Upper lobe of right lung (tissue), 1 donor: ENCODE data around the gene HSPA6. TPM values are rescaled to one million over a fixed set of nuclear protein-coding genes. Genes with fewer than 3 reads are reported as not detected.
"Not testable (repeated sequence)": the region's sequence is repeated elsewhere in the genome, so short reads cannot be mapped to it uniquely, and the experiment has no call there.

Source experiments
- ATAC-seq: fragments of 200-7000 bp; cut with Tn5 transposase; one replicate; pipeline ENCODE4 v1.9.1; 2020; ENCODE audit warnings: mild to moderate bottlenecking, moderate library complexity
- DNase-seq: peaks from one replicate; pipeline ENCODE4 v3.0.0-alpha.2; 2020
- H3K27ac ChIP-seq: fragments of 200-600 bp; one replicate; pipeline ENCODE4 v1.8.0; 2022
- H3K27me3 ChIP-seq: fragments of 200-600 bp; one replicate; pipeline ENCODE4 v1.8.0; 2022; ENCODE audit warnings: mild to moderate bottlenecking
- H3K36me3 ChIP-seq: fragments of 200-600 bp; one replicate; pipeline ENCODE4 v1.8.0; 2022
- H3K4me1 ChIP-seq: fragments of 200-600 bp; one replicate; pipeline ENCODE4 v1.8.0; 2022
- H3K4me3 ChIP-seq: fragments of 200-600 bp; one replicate; pipeline ENCODE4 v1.8.0; 2022; ENCODE audit warnings: mild to moderate bottlenecking
- H3K9me3 ChIP-seq: fragments of 200-600 bp; one replicate; pipeline ENCODE4 v1.8.0; 2022
- intact Hi-C: fragments of 100-400 bp; cut with DNase I; formaldehyde crosslinking; loops from one replicate; pipeline ENCODE4 v1.11.0; 2022
- total RNA-seq: library from RNA; stranded (reverse); fragmentation: NEBNext Ultra II Directional; extraction: Animal tissue kit (Norgen Biotek cat#: 25700); gene quantifications from one replicate; pipeline ENCODE4 v1.2.1, GENCODE V29; 2021
- TF ChIP-seq, protein P1 (sequence below): fragments of 200-600 bp; IDR thresholded peaks from one replicate; pipeline ENCODE4 v1.8.0; 2022; ENCODE audit warnings: antibody characterized with exemption
- donor health status: DM: no; HTN: yes; CAD: no; lungs with severe emphysema.

Gene HSPA6
- total RNA-seq, 1 donor from 2014 or later: 10.9 TPM

DNA sequence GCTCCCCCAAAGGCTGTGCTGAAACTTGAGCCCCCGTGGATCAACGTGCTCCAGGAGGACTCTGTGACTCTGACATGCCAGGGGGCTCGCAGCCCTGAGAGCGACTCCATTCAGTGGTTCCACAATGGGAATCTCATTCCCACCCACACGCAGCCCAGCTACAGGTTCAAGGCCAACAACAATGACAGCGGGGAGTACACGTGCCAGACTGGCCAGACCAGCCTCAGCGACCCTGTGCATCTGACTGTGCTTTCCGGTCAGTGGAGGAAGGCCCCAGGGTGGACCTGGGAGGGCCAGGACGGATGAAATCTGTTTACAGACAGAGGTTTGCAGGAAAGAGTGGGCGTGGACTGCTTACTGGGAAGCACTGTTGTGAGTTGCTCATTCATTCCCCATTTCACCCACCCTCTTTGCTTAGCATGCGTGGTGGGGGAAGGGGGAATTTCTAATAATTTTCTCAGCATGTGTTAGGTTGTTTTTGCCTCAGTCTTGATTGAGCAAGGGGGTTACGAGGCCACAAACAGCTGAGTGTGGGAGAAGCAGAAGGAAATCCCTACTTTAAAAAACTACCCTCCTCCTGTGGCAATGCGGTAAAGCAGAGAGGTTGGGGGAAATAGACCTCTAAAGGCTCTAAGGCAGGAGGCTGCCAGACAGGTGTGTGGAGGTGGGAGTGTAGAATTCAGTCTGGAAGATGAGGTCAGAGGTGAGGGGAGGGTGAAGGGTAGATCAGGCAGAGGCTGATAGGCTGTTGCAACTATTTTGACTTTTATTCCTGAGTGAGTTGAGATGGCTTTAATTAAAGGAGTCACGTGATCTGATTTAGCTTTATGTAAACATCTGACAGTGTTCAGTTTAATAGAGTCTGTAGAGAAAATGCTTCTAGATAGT is 17.8 kb upstream of the HSPA6 start:
- Histone ChIP-seq H3K9me3 (no peaks in the 10 kb centered on the region), H3K36me3 (no peaks in the 10 kb centered on the region), H3K27me3 (no peaks in the 10 kb centered on the region), H3K27ac (peak overlapping the region; percentile 65), H3K4me3 (peak overlapping the region; percentile 42), H3K4me1 (peaks cover 11% of the 10 kb centered on the region)
- ATAC-seq (peak; percentile 88), DNase-seq (peak; percentile 76)
- intact Hi-C loops: no loop called here
- TF ChIP-seq, protein P1, sequence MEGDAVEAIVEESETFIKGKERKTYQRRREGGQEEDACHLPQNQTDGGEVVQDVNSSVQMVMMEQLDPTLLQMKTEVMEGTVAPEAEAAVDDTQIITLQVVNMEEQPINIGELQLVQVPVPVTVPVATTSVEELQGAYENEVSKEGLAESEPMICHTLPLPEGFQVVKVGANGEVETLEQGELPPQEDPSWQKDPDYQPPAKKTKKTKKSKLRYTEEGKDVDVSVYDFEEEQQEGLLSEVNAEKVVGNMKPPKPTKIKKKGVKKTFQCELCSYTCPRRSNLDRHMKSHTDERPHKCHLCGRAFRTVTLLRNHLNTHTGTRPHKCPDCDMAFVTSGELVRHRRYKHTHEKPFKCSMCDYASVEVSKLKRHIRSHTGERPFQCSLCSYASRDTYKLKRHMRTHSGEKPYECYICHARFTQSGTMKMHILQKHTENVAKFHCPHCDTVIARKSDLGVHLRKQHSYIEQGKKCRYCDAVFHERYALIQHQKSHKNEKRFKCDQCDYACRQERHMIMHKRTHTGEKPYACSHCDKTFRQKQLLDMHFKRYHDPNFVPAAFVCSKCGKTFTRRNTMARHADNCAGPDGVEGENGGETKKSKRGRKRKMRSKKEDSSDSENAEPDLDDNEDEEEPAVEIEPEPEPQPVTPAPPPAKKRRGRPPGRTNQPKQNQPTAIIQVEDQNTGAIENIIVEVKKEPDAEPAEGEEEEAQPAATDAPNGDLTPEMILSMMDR: no peak

DNA sequence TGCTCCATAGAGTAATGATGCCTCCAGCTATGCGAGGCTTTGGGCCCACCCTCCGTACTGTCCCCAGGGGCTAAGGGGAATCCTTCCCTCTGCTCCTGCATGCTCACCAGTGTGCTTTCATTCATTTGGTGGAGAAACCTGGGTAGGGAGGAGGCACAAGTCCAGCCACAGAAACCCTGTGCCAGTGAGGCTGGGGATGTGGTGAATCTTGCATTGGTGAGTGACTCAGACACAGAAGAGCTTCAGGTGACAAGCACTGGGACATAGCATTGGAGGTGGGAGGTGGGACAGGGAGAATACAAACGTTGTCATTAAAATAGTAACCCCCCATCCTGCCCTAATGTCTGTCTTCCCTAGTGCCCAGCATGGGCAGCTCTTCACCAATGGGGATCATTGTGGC is 13.9 kb upstream of the HSPA6 start:
- Histone ChIP-seq H3K4me1 (peaks cover 24% of the 10 kb centered on the region), H3K9me3 (no peaks in the 10 kb centered on the region), H3K36me3 (no peaks in the 10 kb centered on the region), H3K27me3 (no peaks in the 10 kb centered on the region), H3K4me3 (no peak overlapping the region), H3K27ac (peak overlapping the region; percentile 24)
- DNase-seq (no peak), ATAC-seq (no peak)
- TF ChIP-seq, protein P1: no peak
- intact Hi-C loops: no loop called here

DNA sequence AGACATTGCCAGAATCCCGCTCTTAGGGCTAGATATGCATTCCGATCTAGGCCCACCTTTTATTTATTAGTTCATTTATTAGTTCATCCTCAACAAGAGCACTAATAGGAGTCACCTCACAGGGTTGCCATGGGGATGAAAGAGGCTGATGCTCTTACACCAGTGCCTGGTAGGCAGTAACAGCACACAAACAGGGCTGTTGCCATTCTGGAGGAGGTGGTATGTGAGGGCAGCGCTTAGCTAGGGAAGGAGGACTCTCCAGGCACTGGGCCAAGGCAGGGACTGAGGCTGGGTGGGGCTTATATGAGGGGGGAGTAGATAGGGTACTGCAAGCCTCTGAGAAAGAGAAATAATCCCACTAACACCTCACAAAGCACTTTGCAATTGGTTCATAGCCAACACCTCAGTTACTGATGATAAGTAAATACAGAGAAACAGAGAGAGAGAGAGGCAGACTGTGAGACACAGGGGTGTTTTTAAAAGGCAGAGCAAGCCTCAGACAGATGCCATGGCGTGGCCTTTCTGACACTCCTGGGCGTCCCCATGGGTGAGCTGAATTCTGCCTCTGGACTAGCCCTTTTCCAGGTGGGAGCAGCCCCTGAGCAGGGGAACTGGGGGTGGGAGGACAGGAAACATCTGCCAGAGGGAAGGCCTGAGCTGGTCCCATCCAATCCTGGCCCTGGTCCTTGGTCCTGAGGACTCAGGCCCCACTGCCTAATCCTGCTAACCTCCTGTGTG is 13.2 kb upstream of the HSPA6 start:
- intact Hi-C loops: no loop called here
- peak overlapping the region; percentile 24 for H3K27ac ChIP-seq
- no peaks in the 10 kb centered on the region for H3K36me3 ChIP-seq
- no peak overlapping the region for H3K4me3 ChIP-seq
- no peak for DNase-seq
- TF ChIP-seq, protein P1: no peak
- H3K27me3 ChIP-seq: no peaks in the 10 kb centered on the region
- ATAC-seq: peak; percentile 50
- H3K4me1 ChIP-seq: peaks cover 24% of the 10 kb centered on the region
- no peaks in the 10 kb centered on the region for H3K9me3 ChIP-seq

DNA sequence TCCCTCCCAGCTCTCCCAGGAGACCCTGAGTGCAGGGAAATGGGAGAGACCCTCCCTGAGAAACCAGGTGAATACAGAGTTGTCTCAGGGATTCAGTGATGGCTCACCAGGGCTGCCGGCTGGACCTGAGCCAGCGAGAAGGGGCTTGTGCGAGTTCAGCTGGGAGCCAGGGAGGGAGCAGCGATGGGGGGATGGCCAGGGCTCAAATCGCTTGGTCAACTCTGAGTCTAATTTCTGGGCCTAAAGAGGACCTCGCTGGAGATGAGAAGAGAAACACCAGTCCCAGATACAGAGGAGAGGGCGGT is 12.6 kb upstream of the HSPA6 start:
- no peak for DNase-seq
- TF ChIP-seq, protein P1: no peak
- no peaks in the 10 kb centered on the region for H3K9me3 ChIP-seq
- no peaks in the 10 kb centered on the region for H3K36me3 ChIP-seq
- no peak for ATAC-seq
- H3K4me1 ChIP-seq: peaks cover 24% of the 10 kb centered on the region
- H3K4me3 ChIP-seq: no peak overlapping the region
- peak overlapping the region; percentile 24 for H3K27ac ChIP-seq
- intact Hi-C loops: no loop called here
- no peaks in the 10 kb centered on the region for H3K27me3 ChIP-seq

DNA sequence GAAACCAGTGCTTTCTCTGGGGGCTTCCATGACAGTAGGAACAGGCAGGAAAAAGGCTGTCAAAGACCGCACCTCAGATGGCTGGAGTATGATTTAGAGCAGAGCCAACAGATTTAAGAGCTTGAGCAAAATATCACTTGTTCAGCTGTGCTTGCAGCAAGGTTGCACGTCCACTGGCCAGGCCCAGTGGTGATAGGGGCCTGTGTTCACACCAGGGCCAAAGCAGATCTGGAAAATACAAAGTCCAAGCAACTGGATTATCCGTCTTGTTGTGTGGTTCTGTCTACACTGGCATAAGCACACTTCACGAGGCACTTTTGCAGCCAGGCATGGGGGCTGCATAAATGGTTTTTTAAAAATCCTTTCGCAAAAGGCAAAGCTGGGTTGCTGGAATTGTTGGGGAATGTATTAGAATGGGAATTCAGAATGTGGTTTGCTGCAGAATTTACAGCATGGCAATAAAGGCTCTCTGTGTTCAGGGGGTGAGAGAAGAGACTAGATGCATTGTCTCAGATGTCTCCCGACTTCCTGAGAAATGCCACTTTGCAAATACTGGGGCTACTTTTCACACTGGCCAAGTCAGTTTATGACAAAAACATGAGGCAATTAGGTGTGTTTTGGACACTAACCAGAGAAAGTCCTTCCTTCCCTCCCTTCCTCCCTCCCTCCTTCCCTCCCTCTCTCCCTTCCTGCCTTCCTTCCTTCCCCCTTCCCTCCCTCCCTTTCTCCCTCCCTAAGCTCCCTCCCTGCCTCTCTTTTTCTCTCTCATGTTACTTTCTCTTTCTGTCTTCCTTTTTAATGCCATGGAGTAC is 11.5 kb upstream of the HSPA6 start:
- H3K36me3 ChIP-seq, intact Hi-C loops, H3K27ac ChIP-seq, H3K4me3 ChIP-seq, H3K27me3 ChIP-seq, H3K9me3 ChIP-seq, ATAC-seq, DNase-seq: not testable (repeated sequence)
- H3K4me1 ChIP-seq: peaks cover 24% of the 10 kb centered on the region

DNA sequence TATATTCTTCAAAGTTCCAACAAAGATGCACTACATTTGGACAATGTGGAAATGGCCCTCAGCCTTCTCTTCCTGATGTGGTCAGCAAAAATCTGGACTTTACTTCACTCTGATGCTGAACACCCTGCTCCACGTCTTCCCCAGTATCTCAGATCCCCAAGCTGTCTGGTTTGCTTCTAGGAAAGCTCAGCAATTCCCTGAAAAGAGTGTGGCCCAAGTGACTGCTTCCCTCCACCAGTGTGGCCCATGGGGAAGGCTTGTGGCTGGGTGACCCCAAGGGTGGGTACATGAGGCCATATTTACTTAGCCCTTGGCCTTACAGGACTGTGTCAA is 10.9 kb upstream of the HSPA6 start:
- H3K36me3 ChIP-seq, intact Hi-C loops, H3K9me3 ChIP-seq, H3K27me3 ChIP-seq, DNase-seq, H3K4me3 ChIP-seq: not testable (repeated sequence)
- Histone ChIP-seq H3K4me1 (peaks cover 24% of the 10 kb centered on the region), H3K27ac (peak overlapping the region; percentile 72)
- peak; percentile 33 for ATAC-seq

DNA sequence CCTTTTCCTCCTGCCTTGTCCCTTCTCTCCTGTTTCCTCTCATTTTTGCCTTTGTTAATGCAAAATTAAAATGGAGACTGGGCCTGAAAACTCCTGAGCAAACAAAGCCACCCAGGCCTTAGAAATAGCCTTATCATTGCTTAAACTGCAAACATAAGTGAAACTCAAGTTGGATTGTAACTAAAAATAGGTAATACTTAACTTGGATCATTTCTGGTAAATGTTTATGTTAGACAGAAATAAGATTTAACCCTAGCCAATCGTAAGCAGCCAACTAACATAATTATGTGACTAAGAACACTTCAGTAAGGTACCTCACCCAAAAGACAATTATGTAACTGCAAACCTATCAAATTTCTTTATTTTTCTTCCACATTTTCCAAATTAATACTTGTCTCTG is 10.4 kb upstream of the HSPA6 start:
- intact Hi-C loops, H3K4me3 ChIP-seq, H3K27me3 ChIP-seq, H3K9me3 ChIP-seq, DNase-seq, ATAC-seq, H3K36me3 ChIP-seq: not testable (repeated sequence)
- Histone ChIP-seq H3K4me1 (peaks cover 24% of the 10 kb centered on the region), H3K27ac (peak overlapping the region; percentile 72)

DNA sequence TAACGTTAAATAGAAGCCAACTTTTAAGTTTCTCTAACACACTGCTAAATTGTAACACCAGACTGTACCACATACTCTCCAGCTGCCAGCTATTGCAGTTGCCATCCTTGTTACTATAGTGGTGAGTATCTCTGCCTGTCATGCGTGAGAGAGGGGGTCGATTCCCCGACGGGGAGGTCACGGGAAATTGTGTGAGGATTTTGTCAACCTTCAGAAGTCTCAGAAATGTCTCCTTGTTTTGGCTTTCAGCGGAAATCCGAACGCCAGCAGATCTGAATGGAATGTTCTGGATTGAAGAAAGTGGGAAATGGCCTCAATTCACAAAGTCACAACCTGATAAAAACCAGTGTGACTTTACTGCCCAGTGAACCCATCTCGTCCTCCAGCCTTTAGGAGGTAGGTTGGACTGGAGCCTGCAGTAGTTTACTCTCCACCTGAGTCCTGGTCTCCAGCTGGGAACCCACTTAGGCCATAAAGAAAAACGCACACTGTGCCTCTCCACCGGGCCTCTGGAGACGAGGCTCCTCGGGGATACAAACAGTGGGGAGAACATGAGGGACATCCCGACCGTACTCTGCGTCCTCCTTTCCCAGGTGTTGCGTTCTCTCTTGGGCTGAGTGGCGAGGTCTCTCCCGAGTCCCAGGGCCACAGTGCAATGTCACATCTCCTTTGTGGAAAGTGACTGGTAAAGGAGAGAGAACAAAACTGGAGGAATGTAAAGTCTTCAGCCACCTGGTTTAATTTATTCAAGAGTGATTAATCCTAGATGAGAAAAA is 1.1 kb upstream of the HSPA6 start:
- DNase-seq, intact Hi-C loops, ATAC-seq, H3K27ac ChIP-seq, H3K27me3 ChIP-seq, H3K36me3 ChIP-seq, H3K4me1 ChIP-seq, H3K9me3 ChIP-seq: not testable (repeated sequence)
- peak overlapping the region; percentile 77 for H3K4me3 ChIP-seq

DNA sequence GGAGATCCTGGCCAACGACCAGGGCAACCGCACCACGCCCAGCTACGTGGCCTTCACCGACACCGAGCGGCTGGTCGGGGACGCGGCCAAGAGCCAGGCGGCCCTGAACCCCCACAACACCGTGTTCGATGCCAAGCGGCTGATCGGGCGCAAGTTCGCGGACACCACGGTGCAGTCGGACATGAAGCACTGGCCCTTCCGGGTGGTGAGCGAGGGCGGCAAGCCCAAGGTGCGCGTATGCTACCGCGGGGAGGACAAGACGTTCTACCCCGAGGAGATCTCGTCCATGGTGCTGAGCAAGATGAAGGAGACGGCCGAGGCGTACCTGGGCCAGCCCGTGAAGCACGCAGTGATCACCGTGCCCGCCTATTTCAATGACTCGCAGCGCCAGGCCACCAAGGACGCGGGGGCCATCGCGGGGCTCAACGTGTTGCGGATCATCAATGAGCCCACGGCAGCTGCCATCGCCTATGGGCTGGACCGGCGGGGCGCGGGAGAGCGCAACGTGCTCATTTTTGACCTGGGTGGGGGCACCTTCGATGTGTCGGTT is 477 bp downstream of the HSPA6 start:
- H3K36me3 ChIP-seq: not testable (repeated sequence)

More for the DNA sequence above, 477 bp downstream of the HSPA6 start:
- H3K4me3 ChIP-seq: peak overlapping the region; percentile 77
- intact Hi-C loops, DNase-seq, H3K9me3 ChIP-seq, H3K27me3 ChIP-seq, H3K4me1 ChIP-seq: not testable (repeated sequence)
- ATAC-seq: peak; percentile 66
- H3K27ac ChIP-seq: peak overlapping the region; percentile 30
